GM12878 (cell line): ENCODE data around the gene DNAH3. TPM values are rescaled to one million over a fixed set of nuclear protein-coding genes. Genes with fewer than 3 reads are reported as not detected.

ENCODE experiments used
- ATAC-seq: fragments of 200-7000 bp; cut with Tn5 transposase; 3 replicates; pipeline ENCODE4 v1.9.1; 2020; ENCODE audit warnings: mild to moderate bottlenecking, moderate library complexity
- BruUV-seq: library from RNA; stranded (reverse); fragments of 400-500 nt; replicated peaks from 2 replicates; lab custom pipeline; 2021; lab: Mats Ljungman, UMichigan
- CTCF ChIA-PET: fragments of 300-600 bp; sonication (Branson Sonifier 250); formaldehyde crosslinking; extraction: SDS; loops from one replicate; lab custom pipeline; 2021; ENCODE audit warnings: inconsistent platforms; lab: Yijun Ruan, JAX
- POLR2A ChIA-PET: fragments of 350-600 bp; formaldehyde crosslinking; extraction: SDS; loops from one replicate; lab custom pipeline; 2021; ENCODE audit warnings: inconsistent platforms; lab: Charles Lee
- RAD21 ChIA-PET: fragments of 300-600 bp; sonication (Branson Sonifier 250); formaldehyde crosslinking; loops from one replicate; lab custom pipeline; 2023; ENCODE audit warnings: antibody characterized with exemption; ENCODE audit not compliant: unreplicated experiment; lab: Charles Lee
- SMC1A ChIA-PET: fragments of 300-600 bp; sonication (Branson Sonifier 250); formaldehyde crosslinking; loops from one replicate; lab custom pipeline; 2023; ENCODE audit not compliant: unreplicated experiment, uncharacterized antibody; lab: Charles Lee
- DNase-seq: peaks from one replicate; pipeline ENCODE4 v3.0.0-alpha.2; 2011; ENCODE audit warnings: low read depth, low spot score
- FAIRE-seq: peaks from 3 replicates; lab custom pipeline; 2011; peaks lifted over from hg19 to GRCh38; lab: Jason Lieb, UNC
- H2AFZ ChIP-seq: 2 replicates; pipeline ENCODE4 v1.6.0; 2011; ENCODE audit warnings: low read depth, low read length, control low read depth; ENCODE audit not compliant: control insufficient read depth
- H3K27ac ChIP-seq: 2 replicates; pipeline ENCODE4 v1.5.1; 2011; ENCODE audit warnings: control low read depth; ENCODE audit not compliant: control insufficient read depth, insufficient read depth
- H3K27me3 ChIP-seq, 2 experiments: replicated peaks in 1 of 2; 2 replicates each; pipeline versions ENCODE4 v1.6.0 to v1.6.1; 2011; ENCODE audit warnings: low read length in 1 of 2; ENCODE audit not compliant: control insufficient read depth in 2 of 2, insufficient read depth in 2 of 2
- H3K36me3 ChIP-seq, 2 experiments: 2 replicates each; pipeline ENCODE4 v1.5.1; 2011; ENCODE audit warnings: low read length in 1 of 2; ENCODE audit not compliant: control insufficient read depth in 2 of 2, insufficient read depth in 2 of 2
- H3K4me1 ChIP-seq: 2 replicates; pipeline ENCODE4 v1.6.1; 2011; ENCODE audit warnings: mild to moderate bottlenecking, low read length, moderate library complexity, mixed read lengths; ENCODE audit not compliant: control insufficient read depth, insufficient read depth
- H3K4me2 ChIP-seq: 2 replicates; pipeline ENCODE4 v1.6.0; 2011; ENCODE audit warnings: control low read depth; ENCODE audit not compliant: control insufficient read depth, insufficient read depth
- H3K4me3 ChIP-seq: fragments of 200-600 bp; sonication (generic); 2 replicates; pipeline ENCODE4 v1.5.1; 2016
- H3K79me2 ChIP-seq: 2 replicates; pipeline ENCODE4 v1.6.0; 2011; ENCODE audit warnings: low read length; ENCODE audit not compliant: control insufficient read depth, insufficient read depth
- H3K9ac ChIP-seq: 2 replicates; pipeline ENCODE4 v1.8.0; 2011; ENCODE audit warnings: low read length, control low read depth, mixed read lengths; ENCODE audit not compliant: control insufficient read depth, insufficient read depth
- H3K9me3 ChIP-seq: replicated peaks from 3 replicates; pipeline ENCODE4 v1.5.1; 2011; ENCODE audit warnings: mild to moderate bottlenecking, low read length; ENCODE audit not compliant: control insufficient read depth, insufficient read depth
- H4K20me1 ChIP-seq: 2 replicates; pipeline ENCODE4 v1.6.0; 2011; ENCODE audit not compliant: control insufficient read depth, insufficient read depth
- IKZF2 ChIP-seq, 2 experiments: fragments of 450-650 bp; IDR thresholded peaks; 2 replicates each; pipeline ENCODE4 v1.6.1; 2017; ENCODE audit warnings: mild to moderate bottlenecking in 2 of 2, moderate library complexity in 2 of 2
- JUNB ChIP-seq: IDR thresholded peaks from 2 replicates; pipeline ENCODE4 v1.6.1; 2016; ENCODE audit warnings: antibody characterized with exemption, mild to moderate bottlenecking
- MTA3 ChIP-seq: IDR thresholded peaks from 2 replicates; pipeline ENCODE4 v1.6.1; 2012; ENCODE audit warnings: low read length, inconsistent platforms, borderline replicate concordance
- MYB ChIP-seq: fragments of 150-350 bp; IDR thresholded peaks from 2 replicates; pipeline ENCODE4 v1.6.1; 2014; ENCODE audit warnings: mild to moderate bottlenecking, low read depth, low read length, borderline replicate concordance
- WGBS: methylation state at CpG from one replicate; pipeline ENCODE4 v1.1.6; 2016; ENCODE audit warnings: low lambda C conversion rate; ENCODE audit not compliant: insufficient replicate concordance, insufficient coverage; ENCODE audit errors: missing lambda C conversion rate; 5-methylcytosine and 5-hydroxymethylcytosine counted together
- in situ Hi-C: fragments of 300-500 bp; cut with MboI; formaldehyde crosslinking; loops from 9 replicates; pipeline ENCODE4 v1.14.3; 2018; ENCODE audit warnings: mixed read lengths
- intact Hi-C: fragments of 100-400 bp; cut with micrococcal nuclease; formaldehyde crosslinking; loops from one replicate; pipeline ENCODE4 v1.14.2; 2022; ENCODE audit not compliant: unreplicated experiment
- polyA plus RNA-seq, 11 experiments: library from polyadenylated mRNA; depleted of rRNA in 4 of 11; unstranded in 6 of 11; stranded (reverse) in 5 of 11; fragments of >200 nt; fragmentation: Nextera tagmentation in 4 of 11; fragmentation: Illumina TruSeq in 1 of 11; extraction: Ambion mirVana in 4 of 11; extraction: Trizol in 1 of 11; gene quantifications; 1 replicate in 1 of 11; 2 replicates in 10 of 11; pipeline versions ENCODE4 v1.2.1 to v1.2.3, GENCODE V29; 2011 to 2016; ENCODE audit warnings: inconsistent platforms in 2 of 11, missing spikeins in 2 of 11, low read depth in 1 of 11
- total RNA-seq, 4 experiments: library from RNA; depleted of rRNA in 3 of 4; stranded (reverse); fragments of >200 nt in 3 of 4; fragmentation: Illumina TruSeq in 1 of 4; extraction: Trizol in 1 of 4; gene quantifications; 2 replicates each; pipeline versions ENCODE4 v1.2.1 to v1.2.3, GENCODE V29; 2013 to 2021
- TF ChIP-seq, protein P1 (sequence below): fragments of 450-650 bp; conservative IDR thresholded peaks from 2 replicates; pipeline ENCODE4 v1.6.1; 2017; ENCODE audit warnings: mild to moderate bottlenecking, moderate library complexity

The DNAH3 gene
- total and polyA plus RNA-seq, 10 of the 15 experiments (the other 5 are each of a cell fraction or from before 2014, with no cell fraction given): under 0.01 to 0.04 (median 0.04) TPM; not detected in 5

DNA sequence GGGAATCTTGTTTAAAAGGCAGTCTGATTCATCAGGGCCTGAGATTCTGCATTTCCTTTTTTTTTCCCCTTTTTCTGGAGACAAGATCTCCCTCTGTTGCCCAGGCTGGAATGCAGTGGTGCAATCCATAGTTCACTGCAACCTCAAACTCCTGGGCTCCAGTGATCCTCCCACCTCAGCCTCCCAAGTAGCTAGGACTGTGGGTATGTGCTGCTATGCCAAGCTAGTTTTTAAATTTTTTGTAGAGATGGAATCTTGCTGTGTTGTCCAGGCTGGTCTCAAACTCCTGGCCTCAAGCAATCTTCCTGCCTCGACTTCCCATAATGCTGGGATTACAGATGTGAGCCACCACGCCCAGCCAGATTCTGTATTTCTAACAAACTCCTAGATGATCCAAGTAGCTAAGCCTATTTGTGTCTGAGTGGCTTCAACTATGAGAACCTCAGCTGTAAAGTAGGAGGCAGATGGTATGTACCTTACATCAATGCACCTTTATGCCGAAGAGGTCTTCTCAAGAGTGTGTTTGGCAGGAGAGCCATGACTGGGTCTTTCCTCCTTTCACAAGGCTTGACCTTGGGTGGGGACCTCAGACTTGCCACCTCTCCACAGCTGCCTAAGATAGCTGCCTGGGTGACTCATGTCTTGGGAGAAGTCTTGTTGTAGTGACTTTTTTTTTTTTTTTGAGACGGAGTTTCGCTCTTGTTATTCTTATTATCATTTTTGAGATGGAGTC is 18.8 kb upstream of the DNAH3 start:
- no peaks in the 10 kb centered on the region for H3K4me1 ChIP-seq
- H4K20me1 ChIP-seq: no peaks in the 10 kb centered on the region
- intact Hi-C loops: no loop called here
- H3K79me2 ChIP-seq: no peaks in the 10 kb centered on the region
- FAIRE-seq: no peak
- POLR2A ChIA-PET: interaction anchor here (0.6 to 1.3 kb wide), 2 partner anchors 12 to 104 kb away, joined by 3 read pairs; partner anchors contain the start of gene LDAF1
- 84% methylated on average over 5 of the region's 5 CpGs for WGBS
- no peaks in the 10 kb centered on the region for H3K27me3 ChIP-seq
- CTCF ChIA-PET: interaction anchor here (0.6 to 2.3 kb wide), 4 partner anchors 9 to 20 kb away, joined by 3 to 9 read pairs (median 3); no protein-coding TSS in a partner anchor
- BruUV-seq: no TSS peak
- no peak for DNase-seq
- H3K4me2 ChIP-seq: no peak overlapping the region
- RAD21 ChIA-PET: interaction anchor here (2.0 kb wide), 1 partner anchor 10 kb away, joined by 7 read pairs; no protein-coding TSS in a partner anchor
- no peak for TF ChIP-seq MYB
- no peak for TF ChIP-seq MTA3
- no peak for TF ChIP-seq JUNB
- no peak for TF ChIP-seq IKZF2 (IDR thresholded peaks at IDR 0.05)
- TF ChIP-seq, protein P1, sequence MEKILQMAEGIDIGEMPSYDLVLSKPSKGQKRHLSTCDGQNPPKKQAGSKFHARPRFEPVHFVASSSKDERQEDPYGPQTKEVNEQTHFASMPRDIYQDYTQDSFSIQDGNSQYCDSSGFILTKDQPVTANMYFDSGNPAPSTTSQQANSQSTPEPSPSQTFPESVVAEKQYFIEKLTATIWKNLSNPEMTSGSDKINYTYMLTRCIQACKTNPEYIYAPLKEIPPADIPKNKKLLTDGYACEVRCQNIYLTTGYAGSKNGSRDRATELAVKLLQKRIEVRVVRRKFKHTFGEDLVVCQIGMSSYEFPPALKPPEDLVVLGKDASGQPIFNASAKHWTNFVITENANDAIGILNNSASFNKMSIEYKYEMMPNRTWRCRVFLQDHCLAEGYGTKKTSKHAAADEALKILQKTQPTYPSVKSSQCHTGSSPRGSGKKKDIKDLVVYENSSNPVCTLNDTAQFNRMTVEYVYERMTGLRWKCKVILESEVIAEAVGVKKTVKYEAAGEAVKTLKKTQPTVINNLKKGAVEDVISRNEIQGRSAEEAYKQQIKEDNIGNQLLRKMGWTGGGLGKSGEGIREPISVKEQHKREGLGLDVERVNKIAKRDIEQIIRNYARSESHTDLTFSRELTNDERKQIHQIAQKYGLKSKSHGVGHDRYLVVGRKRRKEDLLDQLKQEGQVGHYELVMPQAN: no peak
- TF ChIP-seq, all 136 proteins: peak for 0
- H3K4me3 ChIP-seq: no peak overlapping the region
- peaks cover 0 to 2% of the 10 kb centered on the region in 2 experiments; a peak in 3 of 4 replicates for H3K36me3 ChIP-seq
- no peak overlapping the region for H2AFZ ChIP-seq
- SMC1A ChIA-PET: interaction anchor here (0.9 to 1.2 kb wide), 3 partner anchors 16 to 1514 kb away, joined by 3 read pairs; no protein-coding TSS in a partner anchor
- ATAC-seq: no peak
- in situ Hi-C loops: no loop called here
- no peak overlapping the region for H3K27ac ChIP-seq
- no peaks in the 10 kb centered on the region for H3K9me3 ChIP-seq
- no peak overlapping the region for H3K9ac ChIP-seq
